HG02943 (cell line): ENCODE results near the gene PAK6.

Experiments used
- ATAC-seq: cut with Tn5 transposase; IDR thresholded peaks from one replicate; pipeline ENCODE4 v1.9.1; 2021; ENCODE audit warnings: mild to moderate bottlenecking, low read depth, moderate library complexity; ENCODE audit not compliant: unreplicated experiment

PAK6 gene

DNA sequence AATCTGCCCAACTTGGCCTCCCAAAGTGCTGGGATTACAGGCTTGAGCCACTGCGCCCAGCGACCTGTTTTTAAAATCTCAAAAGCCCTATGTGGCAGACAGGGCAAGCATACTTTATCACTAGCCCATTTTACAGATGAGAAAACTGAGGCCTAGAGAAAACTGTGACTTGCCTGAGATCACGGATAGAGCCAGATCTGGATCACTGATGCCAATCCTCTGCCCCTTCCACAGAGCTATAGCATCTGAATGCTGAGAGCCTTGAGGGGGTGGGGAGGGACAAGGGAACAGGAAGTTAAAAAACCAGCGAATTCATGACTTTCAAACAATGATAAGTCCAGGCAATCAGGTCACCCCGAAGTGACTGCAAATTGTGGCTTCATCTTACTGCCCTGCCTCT is 36.7 kb downstream of the PAK6 start:
- ATAC-seq = no peak

DNA sequence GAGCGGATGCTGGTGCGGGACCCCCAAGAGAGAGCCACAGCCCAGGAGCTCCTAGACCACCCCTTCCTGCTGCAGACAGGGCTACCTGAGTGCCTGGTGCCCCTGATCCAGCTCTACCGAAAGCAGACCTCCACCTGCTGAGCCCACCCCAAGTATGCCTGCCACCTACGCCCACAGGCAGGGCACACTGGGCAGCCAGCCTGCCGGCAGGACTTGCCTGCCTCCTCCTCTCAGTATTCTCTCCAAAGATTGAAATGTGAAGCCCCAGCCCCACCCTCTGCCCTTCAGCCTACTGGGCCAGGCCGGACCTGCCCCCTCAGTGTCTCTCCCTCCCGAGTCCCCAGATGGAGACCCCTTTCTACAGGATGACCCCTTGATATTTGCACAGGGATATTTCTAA is 37.1 kb downstream of the PAK6 start:
- ATAC-seq = no peak

DNA sequence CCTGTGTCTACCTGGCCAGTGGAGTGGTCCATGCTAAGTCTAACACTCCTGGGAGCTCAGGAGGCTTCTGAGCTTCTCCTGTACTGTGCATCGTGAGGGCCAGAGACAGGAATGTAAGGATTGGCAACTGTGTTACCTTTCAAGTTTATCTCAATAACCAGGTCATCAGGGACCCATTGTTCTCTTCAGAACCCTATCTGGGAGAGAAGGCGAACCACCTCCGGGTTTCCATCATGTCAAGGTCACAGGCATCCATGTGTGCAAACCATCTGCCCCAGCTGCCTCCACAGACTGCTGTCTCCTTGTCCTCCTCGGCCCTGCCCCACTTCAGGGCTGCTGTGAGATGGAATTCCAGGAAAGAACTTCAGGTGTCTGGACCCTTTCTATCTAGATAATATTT is 38.1 kb downstream of the PAK6 start:
- no peak for ATAC-seq

DNA sequence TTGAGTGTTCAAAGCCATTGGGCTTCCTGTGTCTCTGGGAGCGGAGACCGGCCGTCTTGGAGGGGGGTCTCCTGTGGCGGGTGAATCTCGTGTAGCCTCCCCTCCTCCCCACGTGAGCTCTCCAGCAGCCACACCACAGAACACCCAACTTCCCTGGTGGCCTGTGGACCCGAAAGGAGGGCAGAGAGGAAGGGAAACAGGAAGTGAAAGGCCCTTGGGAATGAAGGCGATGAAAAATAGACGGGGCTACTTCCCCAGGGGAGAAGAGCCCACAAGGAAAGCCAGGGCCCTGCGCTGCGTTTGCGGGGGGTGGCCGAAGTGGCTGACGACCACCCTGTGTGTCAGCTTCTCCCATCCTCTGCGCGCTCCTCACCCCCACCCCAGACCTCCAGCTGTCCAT is 38.6 kb downstream of the PAK6 start:
- ATAC-seq = no peak

DNA sequence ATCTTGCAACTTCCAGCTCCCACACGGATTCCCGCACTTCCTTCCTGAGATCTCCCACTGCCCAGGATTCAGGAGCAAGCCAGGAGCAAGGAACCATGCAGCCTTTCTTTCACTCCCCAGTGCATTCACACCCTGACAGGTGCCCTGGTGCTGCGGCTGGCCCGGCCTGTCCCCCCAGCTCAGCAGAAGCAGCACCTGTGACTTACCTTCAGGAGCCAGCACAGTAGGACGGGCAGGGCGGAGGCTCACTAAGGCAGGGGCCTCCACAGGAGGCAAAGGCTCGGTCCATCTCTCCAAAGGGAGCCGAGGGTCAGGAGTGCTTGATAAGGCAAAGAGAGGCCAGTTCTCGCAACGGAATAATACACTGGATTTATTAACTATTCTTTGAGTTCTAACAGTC is 39.2 kb downstream of the PAK6 start:
- no peak for ATAC-seq

DNA sequence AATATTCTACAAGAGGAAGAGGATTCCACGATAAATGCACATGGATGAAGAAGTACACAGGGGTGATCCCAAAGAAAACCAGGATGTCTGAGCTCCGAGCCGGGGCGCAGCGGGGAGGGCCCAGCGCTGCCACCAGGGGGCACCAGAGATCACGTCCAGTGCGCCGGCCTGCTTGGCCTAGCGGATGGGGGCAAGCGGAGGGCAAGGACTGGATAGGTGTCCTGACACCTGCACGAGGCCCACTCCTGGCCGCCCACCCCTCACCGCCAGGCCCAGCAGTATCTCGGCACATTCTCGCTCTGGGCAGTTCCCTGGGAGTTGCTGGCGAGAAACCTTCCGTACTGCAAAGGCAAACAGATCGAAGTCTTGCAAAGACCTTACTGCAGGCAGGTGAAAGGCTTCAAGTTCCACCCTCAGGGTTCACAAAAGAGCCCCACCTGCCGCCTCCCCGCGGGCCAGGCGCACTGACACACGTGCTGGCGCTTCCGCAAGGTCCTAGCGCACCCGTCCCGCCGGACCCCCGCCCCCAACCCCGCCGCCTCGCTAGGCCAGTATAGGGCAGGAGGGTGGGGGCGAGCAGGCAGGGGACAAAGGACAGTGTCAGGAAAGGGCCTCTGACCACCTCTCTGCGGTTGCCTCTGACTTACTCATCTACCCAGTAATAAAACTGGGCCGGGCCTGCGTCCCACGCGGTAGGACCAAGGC is 40.7 kb downstream of the PAK6 start:
- no peak for ATAC-seq

DNA sequence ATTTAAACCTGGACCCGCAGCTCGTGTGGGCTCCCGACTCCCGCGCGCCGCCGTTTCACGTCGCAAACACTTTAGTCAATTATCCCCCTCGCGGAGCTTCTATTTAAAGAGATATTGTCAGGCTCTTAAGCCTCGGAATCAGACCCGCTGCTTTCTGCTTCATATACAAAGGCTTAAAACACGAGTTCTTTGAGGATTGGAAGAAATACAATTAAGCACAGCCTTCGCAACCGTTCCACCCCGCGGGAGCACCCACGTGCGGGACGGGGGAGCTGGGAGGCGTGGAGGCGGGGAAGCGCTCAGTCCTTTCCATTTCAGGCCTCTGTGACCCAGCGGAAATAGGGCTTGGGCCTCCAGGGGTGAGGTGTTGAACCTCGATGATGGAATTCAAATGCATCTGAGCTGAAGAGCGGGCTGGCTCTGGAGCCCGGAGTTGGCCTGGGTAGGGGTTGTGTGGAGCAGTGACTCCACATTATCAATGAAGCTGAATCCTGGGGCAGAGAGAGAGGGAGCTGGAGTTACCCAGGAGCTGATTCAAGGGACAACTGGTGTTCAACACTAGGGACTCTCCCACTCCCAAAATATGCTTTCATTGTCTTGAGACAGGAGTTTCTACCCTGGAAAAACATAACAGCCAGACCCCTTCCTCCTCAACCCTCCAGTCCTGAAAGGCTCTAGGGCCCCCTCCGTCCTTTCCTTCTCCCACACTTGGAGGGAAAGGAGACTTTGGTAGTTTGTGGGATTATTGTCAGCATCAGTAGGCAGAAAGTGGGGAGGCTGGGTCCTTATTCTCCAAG is 41.6 kb downstream of the PAK6 start:
- no peak for ATAC-seq

DNA sequence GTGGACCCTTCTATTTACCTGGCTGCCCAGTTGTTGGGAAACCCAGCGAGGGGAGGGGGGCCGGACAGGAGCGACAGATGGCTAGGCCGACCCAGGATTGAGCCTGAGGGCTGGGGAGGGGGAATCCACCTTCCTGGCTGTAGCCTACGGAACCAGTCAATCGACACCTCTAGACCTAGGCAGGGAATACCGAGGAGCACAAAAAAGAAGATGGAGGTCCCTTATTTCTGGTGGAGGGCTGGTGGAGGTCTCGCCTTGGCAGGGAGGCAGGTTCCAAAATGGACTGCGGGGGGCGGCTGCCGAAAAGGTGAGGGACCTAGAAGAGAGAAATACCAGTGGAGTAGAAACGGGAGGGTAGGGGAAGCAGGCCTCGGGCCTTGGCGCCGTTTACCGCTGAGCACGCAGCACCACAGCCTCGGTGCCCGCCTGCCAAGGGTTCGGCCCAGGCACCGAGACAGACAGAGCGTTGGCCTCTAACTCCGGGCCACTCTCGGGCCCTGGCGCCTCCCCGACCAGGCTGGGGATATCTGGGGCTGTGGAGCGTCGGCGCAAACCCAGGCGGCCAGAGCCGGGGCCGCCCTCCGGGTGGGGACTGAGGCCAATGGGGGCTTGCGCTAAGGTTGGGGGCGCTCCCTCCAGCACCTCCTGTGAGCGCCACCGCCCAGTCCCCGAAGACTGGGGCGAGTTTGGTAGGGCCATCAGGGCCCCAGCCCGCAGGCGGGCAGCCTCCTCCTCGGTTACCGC is 42.4 kb downstream of the PAK6 start:
- no peak for ATAC-seq

DNA sequence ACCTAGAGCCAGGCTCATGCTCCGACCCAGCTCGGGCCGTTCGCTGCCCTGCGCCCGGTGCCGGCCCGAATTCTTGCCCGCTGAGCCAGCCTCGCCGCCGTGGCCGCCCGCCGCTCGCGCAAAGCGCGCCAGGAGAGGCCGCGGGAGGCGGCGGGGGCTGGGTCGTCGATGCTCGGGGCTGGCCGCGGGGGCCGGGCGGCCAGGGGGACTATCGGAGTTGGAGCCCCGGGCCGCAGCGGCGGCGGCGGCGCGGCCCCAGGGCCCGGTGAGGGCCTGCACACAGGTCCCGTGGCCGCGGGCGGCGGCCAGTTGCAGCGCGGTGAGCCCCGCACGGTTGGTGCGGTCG is 42.9 kb downstream of the PAK6 start:
- ATAC-seq = no peak

DNA sequence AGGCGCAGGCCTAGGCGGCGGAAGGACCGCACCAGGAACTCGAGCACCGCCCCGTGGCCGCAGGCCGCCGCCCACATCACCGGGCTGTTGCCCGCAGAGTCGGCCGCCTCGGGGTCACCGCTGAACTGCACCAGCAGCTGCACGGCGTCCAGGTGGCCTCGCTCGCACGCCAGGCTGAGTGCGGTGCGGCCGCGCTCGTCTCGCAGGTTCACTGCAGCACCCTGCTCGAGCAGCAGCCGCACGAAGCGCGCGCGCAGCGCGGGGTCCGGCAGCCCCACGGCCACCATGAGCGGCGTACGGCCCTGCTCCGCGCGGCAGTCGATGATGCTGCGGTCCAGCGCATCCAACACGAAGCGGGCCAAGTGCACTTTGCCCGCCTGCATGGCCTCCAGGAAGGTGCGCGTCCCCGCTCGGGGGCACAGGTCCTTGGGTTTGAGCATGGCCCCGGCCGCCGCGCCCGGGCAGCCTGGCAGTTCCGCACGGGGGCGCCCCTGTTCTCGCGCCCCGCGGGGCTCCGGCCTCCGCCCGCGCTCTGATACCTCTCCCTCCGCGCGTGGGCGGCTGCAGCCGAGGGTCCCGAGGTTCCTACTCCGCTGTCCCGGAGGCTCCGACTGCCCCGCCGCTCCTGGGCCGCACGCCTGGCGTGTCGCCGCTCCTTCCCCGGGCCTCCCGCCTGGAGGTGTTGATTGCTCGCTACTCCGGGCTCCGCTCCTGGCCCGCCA is 43.4 kb downstream of the PAK6 start:
- ATAC-seq = no peak

DNA sequence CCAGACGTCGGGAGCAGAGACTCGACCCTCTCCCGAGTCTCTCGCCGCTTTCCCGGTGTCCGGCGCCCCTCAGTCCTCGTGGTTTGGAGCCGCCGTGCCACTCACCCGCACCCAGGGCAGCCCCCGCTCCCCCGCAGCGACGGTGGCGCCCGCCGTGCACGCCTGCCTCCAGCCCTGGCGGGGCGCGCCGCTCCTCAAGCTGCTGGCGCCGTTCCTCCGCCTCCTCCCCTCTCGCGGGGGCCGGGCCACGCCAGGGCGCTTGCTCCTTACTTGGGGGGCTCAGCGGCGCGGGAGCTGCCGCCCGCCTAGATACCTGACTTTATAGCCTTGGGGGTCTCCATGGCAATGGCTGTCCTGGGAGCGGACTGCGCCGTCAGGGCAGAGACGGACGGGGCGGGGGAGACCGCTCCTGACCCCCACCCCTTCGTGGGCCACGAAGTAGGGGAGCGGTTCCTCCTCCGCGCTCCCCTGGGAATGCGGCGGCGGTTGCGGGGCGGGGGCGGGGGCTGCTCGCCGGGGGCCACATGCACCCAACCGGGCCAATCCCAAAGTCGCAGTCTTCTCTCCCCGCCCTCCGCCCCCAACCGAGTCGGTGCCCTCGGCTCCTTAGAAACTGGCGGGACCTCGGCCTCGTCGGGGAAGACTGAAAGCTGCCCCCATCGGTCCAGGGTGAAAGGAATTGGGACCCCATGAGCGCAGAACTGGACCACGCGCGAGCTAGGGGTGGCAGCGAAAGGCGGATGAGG is 44.2 kb downstream of the PAK6 start, which contains the start of gene ANKRD63:
ANKRD63 (minus strand) TSS at position 196 of the 746 bp plus-strand sequence. CDS start 478 bp downstream, outside the sequence.
- no peak for ATAC-seq

DNA sequence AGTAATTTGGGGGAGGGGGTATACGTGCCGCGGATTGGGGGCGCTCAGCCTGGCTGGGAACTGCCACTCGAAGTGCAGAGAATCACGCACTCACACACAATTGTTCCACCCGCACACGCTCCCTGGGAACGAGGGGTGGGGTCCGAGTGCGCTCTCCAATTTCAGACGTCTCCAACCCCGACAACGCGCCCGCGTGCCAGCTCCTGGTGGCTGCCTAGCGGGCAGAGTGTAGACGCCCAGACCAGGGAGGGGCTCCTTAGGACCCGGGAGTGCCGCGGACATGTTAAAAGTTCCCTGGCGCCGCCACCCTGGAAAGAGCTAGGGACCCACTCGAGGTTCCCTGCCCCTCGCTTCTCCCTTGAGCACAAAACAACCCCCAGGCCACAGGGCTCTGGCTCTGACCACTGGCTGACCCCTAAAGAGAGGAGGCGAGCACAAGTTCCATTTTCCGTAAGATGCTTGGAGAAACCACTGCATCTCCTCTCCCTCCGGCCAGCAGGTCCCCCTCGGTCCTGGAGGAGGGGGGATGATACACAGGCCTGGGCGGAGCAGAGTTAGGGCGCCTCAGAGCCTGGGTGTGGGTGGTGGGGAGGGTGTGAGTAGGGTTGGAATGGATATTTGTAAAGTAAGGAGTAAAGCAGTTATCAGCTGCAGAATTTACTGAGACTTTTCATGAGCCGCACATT is 44.9 kb downstream of the PAK6 start:
- ATAC-seq = no peak

DNA sequence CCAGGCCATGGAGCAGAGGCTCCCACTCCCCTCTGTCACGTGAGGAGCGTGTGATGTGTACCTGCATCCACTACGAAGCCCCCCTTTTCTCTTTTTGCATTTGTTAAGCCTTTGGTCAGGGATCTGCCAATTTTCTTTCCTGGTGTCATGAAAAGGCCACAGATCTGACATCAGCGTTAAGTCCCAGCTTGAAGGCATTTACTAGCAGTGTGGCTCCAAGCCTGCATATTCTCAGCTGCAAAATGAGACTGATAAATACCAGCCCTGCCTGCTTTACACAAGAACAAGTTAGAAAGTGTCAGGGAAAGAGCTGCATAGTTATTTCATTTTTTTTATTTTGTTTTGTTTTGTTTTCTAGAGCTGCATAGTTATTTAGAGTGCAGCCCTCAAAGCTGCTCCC is 46.3 kb downstream of the PAK6 start:
- ATAC-seq = no peak

DNA sequence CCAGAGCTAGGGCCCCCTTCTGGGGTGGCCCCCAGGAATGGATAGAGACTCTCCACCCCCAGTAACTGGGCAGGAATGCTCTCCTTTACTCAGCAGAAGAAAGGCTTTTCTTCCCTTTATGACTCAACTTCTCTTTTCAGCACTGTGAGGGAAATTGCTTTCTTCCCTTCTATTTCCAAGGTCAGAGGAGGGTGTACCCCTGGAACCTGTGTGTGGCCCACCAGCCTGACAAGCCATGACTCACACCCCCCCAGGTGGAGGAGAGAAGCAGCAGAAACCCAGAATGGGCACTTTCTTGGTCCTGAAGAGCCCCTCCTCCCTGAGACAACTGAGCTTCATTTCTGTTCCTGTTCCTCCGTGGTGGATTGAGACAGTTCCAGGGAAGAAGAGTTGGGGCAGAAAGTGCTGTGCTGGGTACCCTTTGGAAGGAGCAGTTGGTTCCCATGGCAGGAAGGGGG is 46.7 kb downstream of the PAK6 start:
- ATAC-seq = no peak

DNA sequence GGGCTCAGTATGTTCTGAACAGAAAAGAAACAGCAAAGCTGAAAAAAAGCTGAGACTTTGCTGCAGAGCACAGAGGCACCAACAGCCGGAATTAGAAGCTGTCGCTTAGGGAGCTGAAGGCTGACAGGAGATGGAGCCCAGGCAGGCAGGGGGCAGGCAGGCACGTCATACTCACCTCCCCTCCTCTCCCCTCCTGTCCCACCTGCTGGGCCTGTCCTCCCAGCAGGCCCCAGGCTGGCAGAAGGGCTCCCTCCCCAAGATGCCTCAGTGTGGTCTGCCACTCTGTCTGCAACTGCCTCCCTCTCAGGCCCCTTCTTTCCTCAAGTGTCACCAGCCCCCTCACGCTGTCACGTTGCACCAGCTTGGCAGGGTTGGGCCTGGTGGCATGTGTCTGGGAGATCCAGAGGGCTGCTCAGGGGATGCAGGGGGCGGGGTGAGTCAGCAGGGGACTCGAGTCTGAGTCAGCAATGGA is 47.2 kb downstream of the PAK6 start:
- no peak for ATAC-seq

DNA sequence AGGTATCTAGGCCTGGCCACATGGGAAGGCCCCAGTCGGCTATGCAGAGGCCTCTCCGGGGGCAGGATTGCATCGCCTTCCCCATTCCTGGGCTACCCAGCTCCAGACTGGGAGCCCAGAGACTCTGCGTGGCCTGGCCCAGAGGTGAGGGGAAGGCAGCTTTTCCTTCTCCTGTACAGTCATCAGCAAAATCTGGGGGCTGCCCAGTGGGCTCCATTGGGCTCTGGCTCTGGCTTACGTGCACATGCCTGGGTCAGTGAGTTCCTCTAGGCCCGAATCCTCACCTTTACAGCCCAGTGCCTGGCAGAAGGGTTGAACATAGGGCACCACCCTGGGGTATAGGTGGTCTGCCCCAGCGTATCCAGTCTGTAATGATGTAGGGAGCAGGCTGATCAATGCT is 47.9 kb downstream of the PAK6 start:
- ATAC-seq = no peak

DNA sequence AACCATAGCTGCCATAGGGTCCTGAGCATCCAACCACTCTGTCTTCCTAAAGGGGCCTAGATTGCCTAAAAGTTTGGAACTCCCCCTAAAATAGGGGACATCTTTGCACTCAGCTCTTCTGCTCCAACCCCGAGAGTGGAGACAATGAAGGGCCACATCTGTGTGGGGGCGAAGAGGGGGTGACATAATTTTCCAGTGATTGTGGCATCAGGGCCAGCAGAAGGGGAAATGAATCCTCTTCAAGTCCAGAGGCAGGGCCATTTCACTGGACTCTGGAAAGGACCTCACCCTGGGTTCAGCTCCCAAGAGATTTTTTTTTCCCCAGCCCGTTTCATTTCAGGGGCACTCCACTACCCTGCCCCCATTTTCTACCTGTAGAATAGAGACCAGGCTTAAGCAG is 48.6 kb downstream of the PAK6 start:
- ATAC-seq = no peak

DNA sequence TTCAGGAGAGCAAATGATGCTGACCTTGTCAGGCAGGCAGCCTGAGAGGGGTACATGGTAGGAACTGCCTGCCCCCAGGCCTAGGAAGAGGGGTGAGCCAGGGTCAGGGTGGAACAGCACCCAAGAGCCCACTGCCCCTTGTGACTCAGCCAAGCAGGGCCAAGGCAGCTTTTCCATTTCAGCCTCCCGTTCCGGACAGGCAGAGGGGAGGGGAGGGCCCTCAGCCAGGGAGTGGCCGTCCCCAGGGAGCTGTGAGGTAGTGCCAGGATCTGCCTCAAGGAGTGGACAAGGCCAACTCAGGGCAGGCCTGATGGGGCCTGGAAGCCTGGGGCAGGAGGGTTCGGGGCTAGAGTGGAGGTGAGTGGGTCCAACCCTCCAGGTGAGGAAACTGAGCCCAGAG is 49.1 kb downstream of the PAK6 start:
- no peak for ATAC-seq

DNA sequence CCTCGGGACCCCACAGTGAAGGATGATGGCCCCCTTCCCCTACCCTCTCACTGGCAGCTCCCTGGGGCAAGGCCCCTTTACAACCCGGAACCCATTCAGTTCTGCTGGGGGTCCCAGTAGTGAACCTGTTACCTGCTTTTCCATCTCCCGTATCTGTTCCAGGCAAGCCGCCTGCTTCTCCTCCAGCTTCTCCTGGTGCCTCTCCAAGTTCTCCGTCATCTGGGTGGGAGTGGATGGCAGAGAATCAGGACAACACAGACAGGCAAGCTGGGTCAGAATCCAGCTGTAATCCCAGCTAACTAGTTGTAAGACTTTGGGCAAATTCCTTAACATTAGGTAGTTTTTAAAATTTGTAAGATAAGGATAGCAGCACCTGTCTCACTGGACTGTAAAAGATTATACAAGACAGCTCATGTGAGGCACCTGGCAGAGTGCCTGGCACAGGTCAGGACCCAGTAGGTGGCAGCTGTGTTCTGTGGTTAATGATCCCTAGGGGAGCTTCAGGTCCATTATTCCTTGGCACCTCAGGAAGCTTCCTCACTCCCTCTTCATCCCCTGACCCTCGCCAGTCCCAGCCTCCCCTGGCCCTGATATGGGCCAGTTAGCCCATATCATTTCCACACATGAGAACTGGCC is 50.4 kb downstream of the PAK6 start:
- no peak for ATAC-seq
